CD4-positive, alpha-beta T cell (primary cell): Measurements from ENCODE around the gene REEP5. TPM values are rescaled to one million over a fixed set of nuclear protein-coding genes. Genes with fewer than 3 reads are reported as not detected.

Source experiments
- ATAC-seq: fragments of 200-7000 bp; cut with Tn5 transposase; one replicate; pipeline ENCODE4 v1.10.0; 2022; ENCODE audit warnings: mild to moderate bottlenecking; ENCODE audit not compliant: poor library complexity
- CTCF ChIA-PET: fragments of 350-600 bp; sonication (Branson Sonifier 250); formaldehyde crosslinking; loops from one replicate; lab custom pipeline; 2021; ENCODE audit warnings: antibody characterized with exemption, inconsistent platforms; lab: Charles Lee
- POLR2A ChIA-PET: fragments of 350-600 bp; sonication (Branson Sonifier 250); formaldehyde crosslinking; loops from one replicate; lab custom pipeline; 2021; ENCODE audit warnings: antibody characterized with exemption, inconsistent platforms; lab: Charles Lee
- DNase-seq, 14 experiments: peaks; one replicate each; pipeline ENCODE4 v3.0.0-alpha.2; 2013 to 2020; ENCODE audit warnings: mixed read lengths in 2 of 14
- H3K27ac ChIP-seq, 2 donors: one replicate each; pipeline versions ENCODE4 v1.5.1 to v1.7.0; 2013; ENCODE audit warnings: low read length in 2 of 2, low read depth in 1 of 2, mild to moderate bottlenecking in 1 of 2
- H3K27me3 ChIP-seq, 2 experiments: 1 replicate in 1 of 2; 2 replicates in 1 of 2; pipeline versions ENCODE4 v1.6.1 to v1.7.0; 2013; ENCODE audit warnings: low read length in 2 of 2, control low read depth in 1 of 2, mild to moderate bottlenecking in 1 of 2, moderate library complexity in 1 of 2; ENCODE audit not compliant: insufficient read depth in 2 of 2, control insufficient read depth in 1 of 2
- H3K36me3 ChIP-seq: one replicate; pipeline ENCODE4 v1.6.1; 2013; ENCODE audit warnings: low read length, control low read depth; ENCODE audit not compliant: insufficient read depth
- H3K4me1 ChIP-seq: one replicate; pipeline ENCODE4 v1.6.1; 2013; ENCODE audit warnings: low read length, control low read depth; ENCODE audit not compliant: insufficient read depth
- H3K4me3 ChIP-seq: one replicate; pipeline ENCODE4 v1.5.1; 2013; ENCODE audit warnings: mild to moderate bottlenecking, low read length, moderate library complexity
- H3K9me3 ChIP-seq, 2 experiments: 1 replicate in 1 of 2; 2 replicates in 1 of 2; pipeline versions ENCODE4 v1.6.1 to v1.7.0; 2013; ENCODE audit warnings: low read length in 2 of 2, mild to moderate bottlenecking in 2 of 2, control low read depth in 1 of 2, moderate library complexity in 1 of 2; ENCODE audit not compliant: control insufficient read depth in 1 of 2, insufficient read depth in 1 of 2
- H3K27ac Mint-ChIP-seq: one replicate; pipeline ENCODE4 v1.8.0; 2020; ENCODE audit warnings: mixed read lengths
- H3K27me3 Mint-ChIP-seq: one replicate; pipeline ENCODE4 v1.8.0; 2021; ENCODE audit warnings: mixed read lengths
- H3K36me3 Mint-ChIP-seq: one replicate; pipeline ENCODE4 v1.8.0; 2021; ENCODE audit warnings: low read depth, mixed read lengths
- H3K4me1 Mint-ChIP-seq: one replicate; pipeline ENCODE4 v1.8.0; 2021; ENCODE audit warnings: low read depth, mixed read lengths
- H3K4me3 Mint-ChIP-seq: one replicate; pipeline ENCODE4 v1.8.0; 2020; ENCODE audit warnings: mild to moderate bottlenecking, mixed read lengths
- H3K9me3 Mint-ChIP-seq: one replicate; pipeline ENCODE4 v1.8.0; 2020; ENCODE audit warnings: mixed read lengths
- CTCF ChIP-seq: fragments of 200-600 bp; IDR thresholded peaks from one replicate; pipeline ENCODE4 v1.8.0; 2022; ENCODE audit warnings: antibody characterized with exemption, mild to moderate bottlenecking
- intact Hi-C, 2 experiments: fragments of 100-400 bp; cut with DNase I in 1 of 2; cut with micrococcal nuclease in 1 of 2; formaldehyde crosslinking; loops; one replicate each; pipeline versions ENCODE4 v1.15.1 to v1.9.0; 2023 to 2025; cut with DNase I, micrococcal nuclease
- total RNA-seq, 174 experiments: library from RNA in 2 of 174; stranded (reverse) in 2 of 174; gene quantifications; one replicate each; pipeline ENCODE4 v1.2.3 and lab custom pipeline; 2021 to 2026

Gene REEP5
- total RNA-seq, 2 experiments from 2014 or later: 25.3 to 26.6 TPM

GRCh38 chr5:112844489-112844888 is 77.5 kb downstream of the REEP5 start:
- POLR2A ChIA-PET: no interaction called here
- no peak overlapping the region for H3K27ac Mint-ChIP-seq
- CTCF ChIA-PET: no interaction called here

GRCh38 chr5:112833971-112834370 is 88.1 kb downstream of the REEP5 start:
- ChIA-PET POLR2A (interaction anchor here (0.6 kb wide), 1 partner anchor 1338 kb away, joined by 3 read pairs; no protein-coding TSS in a partner anchor), CTCF (no interaction called here)
- Histone ChIP-seq H3K27me3 (no peaks in the 10 kb centered on the region), H3K4me3 (no peak overlapping the region), H3K4me1 (no peaks in the 10 kb centered on the region), H3K27ac (no peak overlapping the region), H3K36me3 (peaks cover 32% of the 10 kb centered on the region), H3K9me3 (no peaks in the 10 kb centered on the region)
- no peaks in the 10 kb centered on the region for H3K4me1 Mint-ChIP-seq
- TF ChIP-seq CTCF: no peak
- H3K4me3 Mint-ChIP-seq: no peak overlapping the region
- ATAC-seq (no peak), DNase-seq (no peak)
- H3K36me3 Mint-ChIP-seq: peaks cover 76% of the 10 kb centered on the region
- no peaks in the 10 kb centered on the region for H3K27me3 Mint-ChIP-seq
- no peaks in the 10 kb centered on the region for H3K9me3 Mint-ChIP-seq
- intact Hi-C loops: no loop called here
- no peak overlapping the region for H3K27ac Mint-ChIP-seq

More at GRCh38 chr5:112844489-112844888, 77.5 kb downstream of the REEP5 start:
- Histone ChIP-seq H3K27ac (no peak overlapping the region), H3K4me1 (peaks cover 4% of the 10 kb centered on the region), H3K36me3 (peaks cover 2% of the 10 kb centered on the region), H3K27me3 (no peaks in the 10 kb centered on the region), H3K9me3 (no peaks in the 10 kb centered on the region), H3K4me3 (no peak overlapping the region)
- no peak overlapping the region for H3K4me3 Mint-ChIP-seq
- no peak for ATAC-seq
- intact Hi-C loops: no loop called here
- H3K36me3 Mint-ChIP-seq: peaks cover 14% of the 10 kb centered on the region
- DNase-seq: no peak
- H3K27me3 Mint-ChIP-seq: no peaks in the 10 kb centered on the region
- no peak for TF ChIP-seq CTCF
- peaks cover 4% of the 10 kb centered on the region for H3K4me1 Mint-ChIP-seq
- H3K9me3 Mint-ChIP-seq: no peaks in the 10 kb centered on the region

- H3K36me3 ChIP-seq: peaks cover 34% of the 10 kb centered on the region
- H3K4me3 ChIP-seq: no peak overlapping the region
- H3K4me1 Mint-ChIP-seq: no peaks in the 10 kb centered on the region
- H3K36me3 Mint-ChIP-seq: peaks cover 86% of the 10 kb centered on the region
- H3K4me3 Mint-ChIP-seq: no peak overlapping the region
- no peaks in the 10 kb centered on the region for H3K27me3 Mint-ChIP-seq
- ATAC-seq: no peak
- intact Hi-C loops: no loop called here
- no peak for TF ChIP-seq CTCF
- CTCF ChIA-PET: no interaction called here
- POLR2A ChIA-PET: no interaction called here
- no peaks in the 10 kb centered on the region for H3K9me3 Mint-ChIP-seq
- no peak for DNase-seq
- no peaks in the 10 kb centered on the region for H3K27me3 ChIP-seq
- H3K27ac Mint-ChIP-seq: no peak overlapping the region
- no peaks in the 10 kb centered on the region for H3K4me1 ChIP-seq
- no peaks in the 10 kb centered on the region for H3K9me3 ChIP-seq
- no peak overlapping the region for H3K27ac ChIP-seq
These were observed 91.6 kb downstream of the REEP5 start for GRCh38 chr5:112830378-112830777.

Other genes starting within 250 kb of the REEP5 start
- 10 to 100 TPM; 21.8 to 22.8 TPM for gene APC, start 184.3 kb downstream of the REEP5 start, total RNA-seq
- 10 to 100 TPM; 40.2 to 40.8 TPM for gene SRP19, start 60.9 kb downstream of the REEP5 start, total RNA-seq
- gene DCP2, start 54.6 kb upstream of the REEP5 start, total RNA-seq: 10 to 100 TPM; 86.3 to 87.1 TPM